GM18870 (cell line): ENCODE results near the gene EIF3L.

Experiments used
- ATAC-seq: cut with Tn5 transposase; IDR thresholded peaks from one replicate; pipeline ENCODE4 v1.9.1; 2021; ENCODE audit warnings: moderate library complexity; ENCODE audit not compliant: unreplicated experiment

The EIF3L gene

DNA sequence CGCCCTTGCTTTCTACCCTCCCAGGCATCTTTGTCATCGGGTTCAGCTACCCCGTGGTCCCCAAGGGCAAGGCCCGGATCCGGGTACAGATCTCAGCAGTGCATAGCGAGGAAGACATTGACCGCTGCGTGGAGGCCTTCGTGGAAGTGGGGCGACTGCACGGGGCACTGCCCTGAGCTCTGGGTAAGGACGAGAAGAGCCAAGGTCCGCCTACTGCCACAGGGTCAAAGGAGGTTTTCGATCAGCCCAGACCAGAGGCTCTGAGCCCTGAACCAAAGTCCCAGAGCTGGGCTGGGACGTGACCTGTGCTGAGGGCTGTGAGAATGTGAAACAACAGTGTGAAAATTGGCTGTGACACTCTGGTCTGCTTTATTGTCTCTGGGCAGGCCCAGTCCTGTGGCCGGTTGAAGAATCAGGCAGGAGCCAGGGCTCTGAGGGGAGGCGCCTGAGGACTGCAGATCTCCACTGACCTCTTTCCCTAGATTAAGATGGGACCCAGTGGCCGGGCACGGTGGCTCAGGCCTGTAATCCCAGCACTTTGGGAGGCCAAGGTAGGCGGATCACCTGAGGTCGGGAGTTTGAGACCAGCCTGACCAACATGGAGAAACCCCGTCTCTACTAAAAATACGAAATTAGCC is 32.6 kb upstream of the EIF3L start:
- no peak for ATAC-seq

DNA sequence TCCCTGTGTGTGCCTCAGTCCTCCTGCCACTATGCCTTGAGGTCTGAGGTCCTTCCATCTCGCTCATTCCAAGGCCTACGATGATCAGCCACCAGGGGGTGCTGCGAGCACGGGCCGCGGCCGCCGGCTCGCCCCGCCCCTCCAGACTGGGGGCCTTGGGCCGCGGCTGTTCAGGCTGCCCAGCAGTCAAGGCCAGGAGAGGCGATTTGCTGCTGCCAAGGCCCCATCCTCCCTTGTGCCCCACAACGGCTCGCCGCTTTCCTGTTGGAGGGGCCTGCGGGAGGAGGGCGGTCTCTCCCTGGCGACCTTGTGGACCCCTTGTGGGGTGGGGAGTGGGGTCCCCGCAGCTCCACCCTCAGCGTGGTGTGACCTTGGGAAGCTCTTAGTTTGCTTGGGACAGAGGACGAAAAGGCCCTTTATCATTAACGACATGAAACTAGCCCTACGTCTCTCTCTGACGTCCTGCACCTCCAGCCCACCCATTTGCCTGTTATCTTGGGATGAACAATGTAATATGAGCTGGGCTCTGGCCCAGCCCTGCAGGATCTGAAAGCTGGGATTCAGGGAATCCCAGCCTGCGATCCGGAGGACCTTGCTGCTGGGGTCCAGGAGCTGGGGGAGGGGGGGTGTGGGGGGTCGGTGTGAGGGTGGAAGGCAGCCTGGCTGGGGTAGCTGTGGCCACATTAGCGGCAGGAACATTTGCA is 31.4 kb upstream of the EIF3L start:
- ATAC-seq, result no peak

DNA sequence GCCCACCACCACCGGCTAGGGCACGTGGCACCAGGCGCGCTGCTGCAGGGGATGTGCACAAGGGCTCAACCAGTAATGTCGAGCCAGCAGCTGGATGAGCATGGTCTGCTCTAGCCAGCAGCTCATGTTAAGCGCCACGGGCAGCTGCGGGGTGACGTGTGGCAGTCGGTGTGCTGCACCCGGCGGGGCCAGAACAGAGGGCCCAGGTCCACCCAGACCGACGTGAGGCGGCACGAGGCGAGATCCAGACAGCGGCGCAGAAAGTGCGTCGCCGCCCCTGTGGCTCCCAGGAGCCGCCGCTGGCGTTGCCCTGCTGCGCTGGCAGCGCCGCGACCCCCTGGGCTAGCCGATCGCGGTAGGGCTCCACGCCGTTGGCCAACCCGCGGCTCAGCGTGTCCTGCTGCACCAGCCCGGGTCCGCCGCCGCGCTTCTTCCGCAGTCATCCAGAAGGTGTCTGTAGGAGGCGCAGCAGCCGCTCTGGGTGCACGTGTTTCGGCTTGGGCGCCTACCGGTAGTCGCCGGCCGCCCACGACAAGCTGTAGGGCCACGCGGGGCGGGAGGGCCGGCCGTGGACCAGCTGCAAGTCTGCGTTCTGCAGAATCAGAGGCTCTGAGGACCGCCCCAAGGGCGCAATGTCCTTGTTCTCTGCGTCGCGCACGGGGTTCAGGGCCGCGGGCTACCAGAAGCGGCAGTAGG is 30.7 kb upstream of the EIF3L start:
- no peak for ATAC-seq

DNA sequence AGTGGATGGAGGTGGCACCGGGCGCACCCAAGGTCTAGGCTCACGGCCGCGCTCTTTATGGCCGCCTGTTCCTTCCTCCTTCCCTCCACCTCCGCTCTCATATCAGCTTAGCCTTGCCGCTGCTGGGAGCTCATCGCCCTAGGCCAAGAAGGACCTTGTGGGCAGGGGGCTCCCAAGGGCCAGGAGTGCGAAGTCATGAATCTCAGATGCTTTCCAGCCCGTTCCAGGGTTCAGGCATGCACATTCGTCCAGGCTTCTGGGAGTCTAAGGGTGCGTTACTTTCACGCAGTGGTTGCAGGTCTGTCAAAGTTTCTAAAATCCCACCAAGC is 30.1 kb upstream of the EIF3L start:
- no peak for ATAC-seq

DNA sequence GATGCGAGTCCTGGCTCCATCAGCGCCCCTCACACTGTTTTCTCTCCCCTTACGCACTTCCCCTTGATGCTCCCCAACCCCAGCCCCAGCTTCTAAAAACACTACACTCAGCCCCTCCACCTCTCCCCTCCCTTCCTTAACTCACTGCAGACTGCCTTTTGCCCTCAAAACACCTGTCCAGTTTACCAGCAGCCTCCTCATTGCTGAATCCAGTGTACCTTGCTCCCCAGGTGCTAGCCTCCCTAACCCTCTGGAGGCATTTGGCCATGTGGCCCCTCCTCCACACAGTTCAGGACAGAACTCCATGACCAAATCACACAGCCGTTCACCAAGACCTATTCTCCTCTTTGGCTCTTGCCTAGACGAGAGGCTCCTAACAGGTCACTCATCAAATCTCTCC is 28.9 kb upstream of the EIF3L start:
- no peak for ATAC-seq

DNA sequence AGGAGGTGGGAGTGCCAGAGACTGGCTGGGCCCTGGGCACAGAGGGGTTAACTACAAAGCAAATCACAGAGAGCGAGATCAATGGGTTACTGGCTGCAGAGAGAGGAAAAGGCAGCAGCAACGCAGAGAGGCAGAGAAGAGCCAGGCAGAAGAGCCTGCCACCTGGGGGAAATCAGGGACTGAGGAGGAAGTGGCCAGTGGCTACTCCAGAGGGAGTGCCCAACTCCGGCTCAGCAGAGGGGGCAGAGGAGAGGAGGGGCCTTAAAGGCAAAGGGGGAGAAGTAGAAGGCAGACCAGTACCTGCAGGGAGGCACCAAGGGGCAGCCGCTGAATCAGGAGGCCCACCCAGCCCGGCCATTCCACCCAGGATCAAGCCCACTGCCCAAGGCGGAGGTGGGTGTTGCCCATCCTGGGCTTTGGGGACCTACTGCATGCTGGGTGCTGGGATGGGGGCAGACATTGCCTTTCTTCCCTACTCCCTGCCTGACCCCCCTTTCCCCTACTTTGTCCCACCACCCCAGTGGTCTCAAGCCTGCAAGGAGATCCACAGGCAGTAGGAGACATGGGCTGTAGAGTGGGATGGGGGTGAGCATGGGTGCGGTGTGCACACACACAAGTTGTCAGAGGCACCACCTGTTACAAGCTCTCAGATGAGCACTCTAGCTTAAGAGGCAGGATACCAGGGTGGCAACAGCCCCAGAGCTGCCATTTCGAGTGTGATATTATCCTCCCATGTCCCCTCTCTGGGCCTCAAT is 27.0 kb upstream of the EIF3L start:
- ATAC-seq, result no peak

DNA sequence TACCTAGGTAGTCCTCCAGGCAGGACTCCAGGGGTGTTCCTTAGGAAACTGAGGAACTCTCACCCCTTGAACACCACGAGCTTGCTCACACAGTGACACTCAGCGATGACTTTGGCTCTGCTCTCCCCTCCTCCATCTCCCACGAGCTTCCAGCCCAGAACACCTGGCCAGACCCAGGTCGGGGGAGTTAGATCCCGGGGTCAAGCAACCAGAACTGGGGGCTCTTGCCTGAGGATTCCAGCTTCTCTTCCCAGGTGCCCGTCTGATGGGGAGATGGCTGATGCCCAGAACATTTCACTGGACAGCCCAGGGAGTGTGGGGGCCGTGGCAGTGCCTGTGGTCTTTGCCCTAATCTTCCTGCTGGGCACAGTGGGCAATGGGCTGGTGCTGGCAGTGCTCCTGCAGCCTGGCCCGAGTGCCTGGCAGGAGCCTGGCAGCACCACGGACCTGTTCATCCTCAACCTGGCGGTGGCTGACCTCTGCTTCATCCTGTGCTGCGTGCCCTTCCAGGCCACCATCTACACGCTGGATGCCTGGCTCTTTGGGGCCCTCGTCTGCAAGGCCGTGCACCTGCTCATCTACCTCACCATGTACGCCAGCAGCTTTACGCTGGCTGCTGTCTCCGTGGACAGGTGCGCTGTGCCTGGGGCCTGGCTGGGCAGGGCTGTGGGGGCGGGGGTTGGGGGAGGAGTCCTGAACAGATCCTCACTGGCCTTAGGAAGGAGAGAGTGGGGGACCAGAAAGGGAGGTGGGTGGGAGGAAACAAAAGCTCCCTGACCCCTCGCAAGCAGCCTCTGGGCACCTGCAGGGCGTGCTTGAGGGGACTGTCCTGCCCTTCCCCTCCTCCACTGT is 25.9 kb upstream of the EIF3L start, which contains the start of gene GALR3:
Gene GALR3, plus strand, starts transcription at position 249 of the 852 bp plus-strand sequence. Its CDS starts 25 bp downstream, at position 274.
- ATAC-seq, result no peak

DNA sequence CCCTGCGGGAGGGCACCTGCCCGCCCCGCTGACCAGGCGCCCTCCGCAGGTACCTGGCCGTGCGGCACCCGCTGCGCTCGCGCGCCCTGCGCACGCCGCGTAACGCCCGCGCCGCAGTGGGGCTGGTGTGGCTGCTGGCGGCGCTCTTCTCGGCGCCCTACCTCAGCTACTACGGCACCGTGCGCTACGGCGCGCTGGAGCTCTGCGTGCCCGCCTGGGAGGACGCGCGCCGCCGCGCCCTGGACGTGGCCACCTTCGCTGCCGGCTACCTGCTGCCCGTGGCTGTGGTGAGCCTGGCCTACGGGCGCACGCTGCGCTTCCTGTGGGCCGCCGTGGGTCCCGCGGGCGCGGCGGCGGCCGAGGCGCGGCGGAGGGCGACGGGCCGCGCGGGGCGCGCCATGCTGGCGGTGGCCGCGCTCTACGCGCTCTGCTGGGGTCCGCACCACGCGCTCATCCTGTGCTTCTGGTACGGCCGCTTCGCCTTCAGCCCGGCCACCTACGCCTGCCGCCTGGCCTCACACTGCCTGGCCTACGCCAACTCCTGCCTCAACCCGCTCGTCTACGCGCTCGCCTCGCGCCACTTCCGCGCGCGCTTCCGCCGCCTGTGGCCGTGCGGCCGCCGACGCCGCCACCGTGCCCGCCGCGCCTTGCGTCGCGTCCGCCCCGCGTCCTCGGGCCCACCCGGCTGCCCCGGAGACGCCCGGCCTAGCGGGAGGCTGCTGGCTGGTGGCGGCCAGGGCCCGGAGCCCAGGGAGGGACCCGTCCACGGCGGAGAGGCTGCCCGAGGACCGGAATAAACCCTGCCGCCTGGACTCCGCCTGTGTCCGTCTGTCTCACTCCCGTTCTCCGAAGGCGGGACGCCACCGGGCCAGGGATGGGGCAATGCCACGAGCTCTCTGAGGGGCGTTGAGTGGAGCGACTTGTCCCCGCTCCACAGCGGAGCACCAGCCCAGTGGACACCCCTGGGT is 24.3 kb upstream of the EIF3L start:
- ATAC-seq, result no peak

DNA sequence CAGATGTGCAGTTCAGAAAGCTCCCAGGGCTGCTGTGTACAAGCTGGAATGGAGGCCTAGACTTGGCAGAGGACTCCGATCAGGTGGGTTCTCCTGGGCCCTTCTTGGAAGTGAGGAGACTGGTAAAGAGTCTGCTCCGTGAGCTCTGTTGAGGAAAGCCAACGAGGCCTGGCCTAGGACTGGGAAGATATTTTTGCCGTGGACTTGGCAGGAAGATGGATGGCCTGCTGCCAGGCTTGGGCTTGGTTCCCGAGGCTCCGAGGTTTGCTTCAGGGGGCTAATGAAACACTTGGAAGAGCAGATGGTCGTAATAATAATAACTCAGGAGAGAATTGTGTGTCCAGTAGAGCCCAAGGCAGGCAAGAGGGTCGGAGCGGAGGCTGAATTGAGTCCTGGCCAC is 22.2 kb upstream of the EIF3L start:
- no peak for ATAC-seq

DNA sequence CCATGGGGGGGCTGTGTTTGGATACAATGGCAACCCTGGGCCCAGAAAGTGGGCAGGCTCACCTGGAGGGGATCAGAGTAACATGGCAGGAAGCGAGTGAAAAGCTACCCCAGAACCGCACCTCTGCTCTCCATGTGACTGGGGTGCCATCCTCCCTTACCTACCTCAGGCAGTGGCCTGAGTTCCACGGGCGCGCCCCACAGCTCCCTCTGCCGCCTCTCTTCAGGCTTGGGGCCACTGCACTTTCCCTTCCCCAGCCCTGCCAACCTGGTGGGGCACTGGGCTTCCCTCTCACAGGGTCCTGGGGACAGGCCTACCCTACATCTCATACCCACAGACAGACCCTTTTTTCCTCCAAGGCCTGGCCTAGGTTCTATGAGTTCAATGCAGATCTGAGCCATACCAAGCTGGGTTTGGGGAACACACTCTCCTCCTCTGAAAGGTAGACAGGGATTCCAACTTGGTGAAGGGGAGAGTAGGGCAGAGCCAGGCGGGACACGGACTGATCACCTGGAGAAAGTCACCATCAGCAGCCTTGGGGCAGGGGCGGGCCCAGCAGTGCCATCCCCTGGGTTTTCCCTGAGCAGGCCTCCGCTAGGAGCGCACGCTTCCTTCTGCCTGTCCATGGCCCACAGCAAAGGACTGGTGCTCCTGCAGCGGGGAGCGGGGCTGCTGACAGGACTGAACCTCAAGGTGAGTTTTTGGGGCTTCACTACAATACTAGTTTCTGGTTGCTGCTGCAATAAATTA is 19.0 kb upstream of the EIF3L start:
- no peak for ATAC-seq

DNA sequence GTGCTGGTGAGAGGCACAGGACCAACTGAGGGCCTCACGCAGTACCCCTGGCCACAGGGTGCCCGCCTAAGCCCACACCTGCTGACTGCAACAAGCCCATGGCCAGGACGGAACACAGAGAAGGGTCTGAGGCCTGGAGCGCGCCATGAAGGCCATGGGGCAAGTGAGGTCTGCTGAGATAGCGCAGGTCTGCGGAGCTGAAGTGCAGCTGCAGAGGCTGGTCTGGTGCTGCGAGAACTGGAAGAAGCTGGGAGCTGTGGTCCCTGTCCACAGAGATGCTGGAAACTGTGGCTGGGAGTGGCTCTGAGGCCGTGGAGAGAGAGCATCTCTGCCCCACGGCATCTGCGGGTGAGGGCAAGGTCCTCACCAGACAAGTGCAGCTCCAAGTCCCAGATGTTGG is 17.7 kb upstream of the EIF3L start:
- no peak for ATAC-seq

DNA sequence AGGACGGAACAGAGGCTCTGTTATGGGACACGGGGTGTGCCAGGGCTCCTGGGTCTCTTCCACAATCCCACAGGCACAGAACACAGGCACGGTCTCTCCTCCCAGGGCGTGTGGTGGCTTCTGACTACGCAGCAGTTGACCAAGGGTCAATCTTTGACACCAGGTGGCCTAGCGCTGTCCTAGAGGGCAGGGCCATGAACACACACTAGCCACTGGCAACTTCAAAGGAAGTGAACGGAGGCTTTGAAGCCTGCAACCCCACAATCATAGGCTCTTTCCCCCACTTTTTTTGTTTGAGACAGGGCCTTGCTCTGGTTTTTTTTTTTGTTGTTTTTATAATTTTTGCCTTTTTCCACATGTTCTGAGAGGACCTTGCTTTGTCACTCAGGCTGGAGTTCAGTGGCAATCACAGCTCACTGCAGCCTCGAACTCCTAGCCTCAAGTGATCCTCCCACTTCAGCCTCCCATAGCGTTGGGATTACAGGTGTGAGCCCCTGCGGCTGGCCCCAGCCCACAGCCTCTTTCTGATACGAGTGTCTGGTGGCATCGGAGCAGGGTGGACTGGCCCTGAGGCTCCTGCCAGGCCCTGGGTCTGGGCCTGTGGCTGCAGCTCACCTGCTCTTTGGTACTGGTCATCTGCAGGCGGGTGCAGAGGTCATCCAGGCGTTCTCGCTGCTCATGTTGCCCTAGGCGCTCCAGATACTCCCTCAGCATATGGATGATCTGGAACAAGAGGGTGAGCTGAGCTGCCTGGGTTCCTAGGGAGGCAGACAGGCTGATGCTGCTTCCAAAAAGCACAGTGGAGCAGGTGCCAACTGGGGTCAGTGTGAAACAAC is 17.0 kb upstream of the EIF3L start:
- ATAC-seq, result no peak

DNA sequence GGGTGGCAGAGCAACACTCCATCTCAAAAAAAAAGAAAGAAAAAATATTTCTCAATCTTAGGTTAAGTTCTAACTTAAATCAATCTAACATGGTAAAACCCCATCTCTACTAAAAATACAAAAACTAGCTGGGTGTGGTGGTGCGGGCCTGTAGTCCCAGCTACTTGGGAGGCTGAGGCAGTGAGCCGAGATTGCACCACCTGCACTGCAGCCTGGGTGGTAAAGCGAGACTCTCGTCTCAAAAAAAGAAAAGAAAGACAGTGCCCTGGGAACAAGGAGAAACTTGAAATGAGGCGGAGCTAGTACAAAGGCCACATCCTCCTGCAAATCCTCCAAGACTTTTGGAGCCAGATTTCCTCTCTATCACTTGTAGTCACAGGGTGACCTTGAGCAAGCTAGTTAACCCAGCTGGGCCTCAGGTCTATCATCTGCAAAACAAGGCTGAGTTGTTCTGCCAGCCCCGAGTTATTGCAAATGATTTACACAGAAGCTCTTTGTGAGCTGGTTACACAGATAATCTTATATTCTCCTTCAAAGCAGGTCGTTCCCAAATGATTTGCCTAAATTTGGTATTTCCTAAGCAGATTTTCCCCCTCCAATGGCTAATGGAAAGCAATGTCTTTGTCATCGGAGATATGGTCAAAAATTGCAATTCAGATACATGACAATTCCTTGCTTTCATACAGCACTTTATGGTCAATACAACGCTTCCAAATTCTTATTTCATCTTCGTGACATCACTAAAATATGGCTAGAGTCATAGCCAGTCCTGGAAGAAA is 7.0 kb upstream of the EIF3L start:
- no peak for ATAC-seq

DNA sequence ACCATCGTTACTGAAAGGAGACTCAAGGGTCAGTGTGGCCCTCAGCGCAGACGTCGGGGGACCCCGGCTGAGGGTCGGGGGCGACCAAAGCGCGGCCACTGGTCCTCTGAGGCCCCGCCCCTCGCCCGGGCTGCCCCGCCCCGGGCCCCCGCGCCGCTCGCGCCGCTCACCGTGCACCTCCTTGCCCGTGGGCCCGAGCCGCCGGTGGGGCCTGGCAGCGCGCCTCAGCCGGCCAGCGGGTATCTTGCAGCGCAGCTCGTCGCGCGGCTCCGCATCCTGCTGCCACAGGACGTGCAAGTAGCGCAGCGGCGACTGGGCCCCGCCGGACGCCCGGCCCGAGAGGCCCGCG is 5.5 kb upstream of the EIF3L start:
- ATAC-seq, result peak; percentile 25

DNA sequence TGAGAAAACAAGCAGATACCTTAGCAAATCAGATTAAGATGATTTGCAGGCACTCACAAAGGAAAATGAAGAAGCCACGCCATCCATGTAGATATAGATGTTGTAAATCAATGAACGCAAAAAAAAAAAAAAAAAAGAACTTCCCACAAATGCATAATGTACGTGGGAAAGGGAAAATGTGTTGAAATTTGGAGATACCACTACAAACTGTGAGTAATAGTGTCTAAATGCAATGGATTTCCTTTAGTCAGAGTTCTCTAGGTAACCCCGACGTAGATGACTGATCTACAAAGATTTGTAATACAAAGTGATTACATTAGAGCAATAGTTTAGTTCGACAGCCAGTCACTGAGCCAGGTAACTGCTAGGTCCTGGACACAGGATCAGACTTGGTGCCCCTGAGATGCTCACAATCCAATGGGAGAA is 4.3 kb upstream of the EIF3L start:
- ATAC-seq, result no peak

DNA sequence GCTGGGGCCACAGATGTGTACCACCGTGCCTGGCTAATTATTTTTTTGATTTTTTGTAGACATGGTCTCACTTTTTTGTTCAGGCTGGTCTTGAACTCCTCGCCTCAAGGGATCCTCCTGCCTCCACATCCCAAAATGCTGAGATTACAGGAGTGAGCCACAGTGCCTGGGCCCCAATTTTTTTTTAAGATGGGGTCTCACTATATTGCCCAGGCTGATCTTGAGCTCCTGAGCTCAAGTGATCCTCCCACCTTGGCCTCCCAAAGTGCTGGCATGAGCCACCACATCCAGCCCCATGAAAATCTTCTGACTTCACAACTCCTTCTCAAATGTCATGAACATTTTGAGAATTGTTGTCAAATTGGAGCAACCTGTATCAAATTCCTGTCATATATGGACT is 2.8 kb upstream of the EIF3L start:
- no peak for ATAC-seq

DNA sequence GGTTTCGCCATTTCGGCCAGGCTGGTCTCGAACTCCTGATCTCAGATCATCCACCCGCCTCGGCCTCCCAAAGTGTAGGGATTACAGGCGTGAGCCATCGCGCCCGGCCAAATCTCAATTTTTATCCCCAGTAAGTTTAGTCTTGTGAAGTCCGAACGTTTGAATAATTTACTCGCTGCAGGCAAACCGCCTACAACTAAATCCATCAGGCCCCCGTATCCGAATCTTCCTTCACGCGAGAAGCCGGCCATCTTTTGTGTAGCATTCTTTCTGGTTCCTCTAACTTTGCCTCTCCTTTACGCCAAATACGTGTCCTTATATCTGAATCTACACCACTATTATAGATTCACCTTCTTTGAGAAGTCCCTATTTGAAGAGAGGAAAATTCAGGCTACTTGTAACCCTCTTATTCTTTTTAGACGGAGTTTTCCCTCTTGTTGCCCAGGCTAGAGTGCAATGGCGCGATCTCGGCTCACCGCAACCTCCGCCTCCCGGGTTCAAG is 581 bp upstream of the EIF3L start:
- ATAC-seq, result no peak
